PFSK-1 (cell line): ENCODE results near the gene BTBD8. TPM values are rescaled to one million over a fixed set of nuclear protein-coding genes. Genes with fewer than 3 reads are reported as not detected.

Experiments used
- FOXP2 ChIP-seq: optimal IDR thresholded peaks from 2 replicates; pipeline ENCODE3; 2011; ENCODE audit warnings: borderline replicate concordance, control low read depth, inconsistent platforms; ENCODE audit not compliant: insufficient read depth; ENCODE audit errors: extremely low read length, extremely low read depth
- POLR2AphosphoS5 ChIP-seq: IDR thresholded peaks from 2 replicates; pipeline ENCODE4 v1.6.1; 2012; ENCODE audit warnings: low read depth, mild to moderate bottlenecking, control low read depth, low read length, moderate library complexity
- REST ChIP-seq, 2 experiments: IDR thresholded peaks; 2 replicates each; pipeline versions ENCODE4 v1.6.1 to v1.8.0; 2011 to 2012; ENCODE audit warnings: low read depth in 2 of 2, low read length in 2 of 2, control low read depth in 1 of 2, inconsistent platforms in 1 of 2, mild to moderate bottlenecking in 1 of 2, moderate library complexity in 1 of 2; ENCODE audit not compliant: insufficient read depth in 1 of 2
- SIN3A ChIP-seq: IDR thresholded peaks from 2 replicates; pipeline ENCODE4 v1.6.1; 2012; ENCODE audit warnings: mild to moderate bottlenecking, low read length, moderate library complexity, borderline replicate concordance; ENCODE audit not compliant: insufficient read depth
- TAF1 ChIP-seq: IDR thresholded peaks from 2 replicates; pipeline ENCODE4 v1.6.1; 2012; ENCODE audit warnings: low read length, control low read depth, borderline replicate concordance; ENCODE audit not compliant: insufficient read depth
- polyA plus RNA-seq: library from polyadenylated mRNA; unstranded; fragments of >200 nt; gene quantifications from one replicate; pipeline ENCODE4 v1.2.1, GENCODE V29; 2012; ENCODE audit warnings: low read depth, missing spikeins; ENCODE audit not compliant: insufficient read length

Gene BTBD8
- polyA plus RNA-seq, result 0.29 TPM

DNA sequence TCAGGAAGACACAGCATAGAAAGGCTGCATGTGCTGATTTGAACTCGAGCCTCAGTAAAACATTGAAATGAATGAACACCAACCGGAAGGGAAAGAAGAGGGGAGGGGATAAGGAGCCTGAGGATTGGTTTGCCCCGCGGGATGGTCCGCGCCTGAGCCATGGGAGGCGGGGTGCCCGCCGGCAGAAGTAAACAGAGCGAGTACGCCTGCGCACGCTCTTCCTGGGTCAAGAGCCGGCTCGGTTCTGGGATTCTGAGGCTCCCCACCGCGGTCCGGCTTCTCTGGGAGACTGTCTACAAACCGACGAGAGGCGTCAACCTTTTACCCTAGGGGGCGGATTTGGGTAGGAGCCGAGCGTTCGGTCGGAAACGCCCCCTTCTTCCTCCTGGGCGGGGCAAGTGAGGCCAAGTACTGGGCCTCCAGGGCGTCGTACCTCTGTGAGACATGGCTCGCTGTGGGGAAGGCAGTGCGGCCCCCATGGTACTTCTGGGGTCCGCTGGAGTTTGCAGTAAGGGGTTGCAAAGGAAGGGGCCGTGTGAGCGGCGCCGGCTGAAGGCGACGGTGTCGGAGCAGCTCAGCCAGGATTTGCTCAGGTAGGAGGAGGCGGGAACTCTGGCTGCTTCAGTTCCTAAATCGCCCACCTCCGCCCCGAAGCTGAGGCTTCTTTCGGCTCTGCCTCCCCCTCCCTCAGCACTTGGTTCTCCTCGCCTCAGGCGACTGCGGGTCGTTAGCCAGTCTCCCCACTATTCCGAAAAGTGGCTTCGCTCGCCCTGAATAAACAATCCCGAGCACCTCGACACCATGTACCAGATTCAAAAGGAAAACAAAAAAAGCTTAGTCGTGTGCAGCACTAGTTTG lies at the start of gene BTBD8:
TSS of gene BTBD8 (plus strand) at position 218 of the 858 bp plus-strand sequence. CDS start at position 445, 227 bp downstream.
- 0 out of 2 replicates have a peak, but pooled peaks have one; percentile 45 for TF ChIP-seq SIN3A
- no peak for TF ChIP-seq REST (IDR thresholded peaks at IDR 0.05; ENCODE audit: insufficient read depth in 1 of 2, low read depth in 2 of 2, low read length in 2 of 2)
- TF ChIP-seq TAF1, result 0 out of 2 replicates have a peak, but pooled peaks have one; percentile 10
- peak; percentile 74 for TF ChIP-seq FOXP2

DNA sequence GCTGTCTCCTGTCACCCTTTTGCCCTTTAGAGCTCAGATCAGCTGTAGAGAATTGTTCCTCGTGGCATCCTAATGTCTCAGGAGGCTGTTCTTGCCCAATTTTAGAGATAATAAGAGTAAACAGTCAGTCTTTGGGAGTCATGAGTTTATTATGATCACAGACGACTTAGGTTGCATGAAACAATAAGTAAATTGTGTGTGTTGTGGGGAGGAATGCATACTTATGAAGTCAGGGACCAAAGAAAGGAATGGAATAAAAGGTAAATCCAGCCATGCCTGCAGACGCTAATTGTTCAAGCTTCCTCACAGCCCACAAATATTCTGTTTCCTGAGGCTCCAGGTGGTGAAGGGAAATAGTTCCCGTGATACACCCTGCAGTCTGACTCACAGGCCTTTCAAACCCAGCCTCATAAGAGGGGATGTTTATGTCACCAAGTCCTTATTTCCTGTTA lies 49.5 kb upstream of the BTBD8 start:
- peak; percentile 26; the same call in 1 of the 2 replicates for TF ChIP-seq TAF1
- no peak for TF ChIP-seq SIN3A
- peak; percentile 40 for TF ChIP-seq FOXP2

GRCh38 chr1:92031281-92032110 lies 48.6 kb upstream of the BTBD8 start:
- no peak for TF ChIP-seq TAF1

DNA sequence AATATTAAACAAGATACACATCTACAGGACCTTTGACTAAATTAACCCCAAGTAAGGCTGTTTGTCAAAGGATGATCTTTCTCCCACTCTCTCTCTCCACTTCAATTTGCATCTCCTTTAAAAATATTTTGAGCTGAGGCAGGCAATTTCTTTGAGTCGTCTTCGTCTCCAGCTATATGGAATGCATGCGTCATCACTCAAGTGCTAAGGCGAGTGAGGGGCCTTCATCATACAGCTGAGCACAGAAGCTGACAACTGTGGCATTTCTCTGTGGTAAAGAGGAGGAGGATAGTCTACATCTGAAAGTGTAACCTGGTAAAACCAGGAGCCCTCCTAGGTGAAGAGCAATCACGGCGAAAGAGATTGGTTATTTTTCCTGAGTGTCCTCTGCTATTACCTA lies 42.7 kb upstream of the BTBD8 start:
- TF ChIP-seq FOXP2, result no peak
- TF ChIP-seq SIN3A, result no peak
- TF ChIP-seq REST (IDR thresholded peaks at IDR 0.05; ENCODE audit: insufficient read depth in 1 of 2, low read depth in 2 of 2, low read length in 2 of 2), result no peak
- no peak for TF ChIP-seq POLR2AphosphoS5
- TF ChIP-seq TAF1, result no peak

DNA sequence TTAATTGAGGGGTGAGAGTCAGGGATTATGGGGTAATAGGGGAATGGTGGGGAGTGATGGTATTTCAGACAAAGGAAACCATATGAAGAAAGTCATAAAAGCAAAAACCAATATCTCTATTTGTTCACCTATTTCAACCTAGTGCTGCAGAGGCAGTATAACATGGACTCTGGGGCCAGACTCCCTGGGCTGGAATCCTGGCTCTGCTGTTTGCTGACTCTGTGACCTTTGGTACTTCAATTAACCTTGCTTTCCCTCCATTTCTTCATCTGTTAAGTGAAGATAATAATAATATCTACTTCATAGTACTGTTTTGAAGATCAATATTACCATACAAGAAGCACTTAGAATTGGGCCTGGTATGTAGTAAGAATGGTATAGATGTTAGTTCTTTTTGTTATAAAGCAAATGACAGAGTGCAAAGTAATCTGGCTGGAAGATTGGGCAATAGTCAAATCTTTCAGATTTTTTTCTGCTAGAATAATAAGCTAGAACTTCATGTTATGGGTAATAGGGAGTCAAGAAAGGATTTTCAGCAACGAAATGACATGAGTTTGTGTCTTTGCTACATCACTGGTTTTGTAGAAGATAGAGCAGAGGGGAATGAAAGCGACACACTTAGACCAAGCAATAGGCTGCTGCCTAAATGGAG lies 41.3 kb upstream of the BTBD8 start:
- TF ChIP-seq TAF1 (no peak), REST (IDR thresholded peaks at IDR 0.05; ENCODE audit: insufficient read depth in 1 of 2, low read depth in 2 of 2, low read length in 2 of 2) (no peak), SIN3A (no peak), POLR2AphosphoS5 (no peak), FOXP2 (no peak)

DNA sequence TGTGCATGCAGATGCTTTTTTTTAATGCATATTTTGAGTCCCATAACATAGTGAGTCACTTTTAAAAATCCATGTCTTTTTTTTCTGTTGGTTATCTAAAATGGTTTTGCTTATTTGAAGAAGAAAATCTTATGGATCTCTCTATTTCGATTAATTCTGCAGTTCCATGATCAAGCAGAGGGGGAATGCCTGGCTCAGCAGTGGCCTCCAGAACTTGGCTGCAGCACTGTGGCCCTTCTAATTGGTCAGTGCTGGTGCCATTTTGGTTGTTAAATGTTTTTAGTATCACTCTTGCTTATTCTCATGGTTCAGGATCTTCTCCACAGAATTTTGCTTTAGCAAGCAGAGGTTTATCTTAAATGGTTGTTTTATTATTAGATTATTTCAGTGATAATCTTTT lies 39.2 kb upstream of the BTBD8 start:
- TF ChIP-seq TAF1 (no peak), FOXP2 (no peak), REST (IDR thresholded peaks at IDR 0.05; ENCODE audit: insufficient read depth in 1 of 2, low read depth in 2 of 2, low read length in 2 of 2) (no peak), POLR2AphosphoS5 (no peak), SIN3A (no peak)
